ENCODE measurements around the gene SBF2.

Gene SBF2

DNA sequence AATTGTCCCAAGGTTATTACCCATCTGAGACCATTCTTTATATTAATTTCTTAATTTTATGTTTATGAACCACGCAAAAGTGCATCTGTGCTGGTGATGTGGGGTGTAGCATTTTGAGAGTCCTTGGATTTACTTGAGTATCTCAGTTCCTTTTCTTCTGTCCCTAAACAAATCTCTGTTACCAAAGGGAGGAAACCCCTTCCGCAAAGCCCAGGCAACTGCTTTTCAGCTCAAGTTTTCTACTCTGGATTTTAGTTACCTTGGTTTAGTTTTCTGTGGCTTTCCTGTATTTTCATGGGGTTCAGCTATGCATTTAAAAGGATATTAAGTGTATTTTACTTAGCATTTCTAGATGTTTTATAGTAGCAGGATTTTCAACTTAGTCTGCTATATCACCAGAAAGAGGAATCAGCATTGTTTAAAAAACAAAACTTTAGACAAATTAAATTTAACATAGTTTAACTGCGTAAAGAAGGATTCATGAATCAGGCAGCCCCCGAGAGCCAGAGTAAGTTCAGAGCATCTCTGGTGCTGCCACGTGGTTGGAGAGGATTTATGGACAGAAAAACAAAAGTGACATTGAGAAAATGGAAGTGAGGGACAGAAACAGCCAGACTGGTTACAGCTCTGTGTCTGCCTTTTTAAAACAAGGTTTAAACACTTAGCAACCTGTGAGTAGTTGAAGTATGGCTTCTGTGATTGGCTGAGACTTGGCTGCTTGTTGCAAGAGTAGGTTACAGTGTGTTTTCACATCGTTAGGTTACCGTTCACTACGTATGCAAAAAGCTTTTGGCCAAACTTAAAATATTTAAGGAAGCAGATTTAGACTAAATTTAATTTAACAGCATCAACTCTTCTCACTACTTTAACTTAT is 20.4 kb upstream of the SBF2 start:
- Histone ChIP-seq H3K4me3 (ENCODE audit: low read depth, low read length) (no peak overlapping the region), H3K36me3 (ENCODE audit: control insufficient read depth, insufficient read depth, low read length) (no peaks in the 10 kb centered on the region), H3K27me3 (ENCODE audit: control insufficient read depth, insufficient read depth, low read length) (no peaks in the 10 kb centered on the region), H3K9me3 (ENCODE audit: control insufficient read depth, insufficient read depth, low read length) (no peaks in the 10 kb centered on the region), H3K9ac (ENCODE audit: low read depth, low read length) (no peak overlapping the region), H3K4me1 (ENCODE audit: control insufficient read depth, insufficient read depth, low read length) (peaks cover 13% of the 10 kb centered on the region)

DNA sequence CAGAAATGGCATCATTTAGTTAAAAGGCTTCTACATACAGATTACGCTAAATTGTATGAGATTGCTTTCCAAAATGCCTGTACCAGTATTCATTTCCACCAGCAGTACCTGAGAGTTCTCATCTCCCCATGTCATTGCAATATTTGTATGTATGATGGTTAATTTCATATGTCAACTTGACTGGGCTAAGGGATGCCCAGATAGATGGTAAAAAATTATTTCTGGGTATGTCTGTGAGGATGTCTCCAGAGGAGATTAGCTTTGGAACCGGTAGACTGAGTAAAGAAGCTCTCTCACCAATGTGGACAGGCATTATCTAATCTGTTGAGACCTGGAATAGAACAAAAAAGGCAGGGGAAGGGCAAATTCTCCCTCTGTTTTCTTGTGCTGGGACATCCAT is 17.8 kb upstream of the SBF2 start:
- Histone ChIP-seq H3K27me3 (ENCODE audit: control insufficient read depth, insufficient read depth, low read length) (peaks cover 11% of the 10 kb centered on the region), H3K9ac (ENCODE audit: low read depth, low read length) (no peak overlapping the region), H3K4me3 (ENCODE audit: low read depth, low read length) (no peak overlapping the region), H3K4me1 (ENCODE audit: control insufficient read depth, insufficient read depth, low read length) (peaks cover 23% of the 10 kb centered on the region), H3K9me3 (ENCODE audit: control insufficient read depth, insufficient read depth, low read length) (no peaks in the 10 kb centered on the region), H3K36me3 (ENCODE audit: control insufficient read depth, insufficient read depth, low read length) (peaks cover 2% of the 10 kb centered on the region)

DNA sequence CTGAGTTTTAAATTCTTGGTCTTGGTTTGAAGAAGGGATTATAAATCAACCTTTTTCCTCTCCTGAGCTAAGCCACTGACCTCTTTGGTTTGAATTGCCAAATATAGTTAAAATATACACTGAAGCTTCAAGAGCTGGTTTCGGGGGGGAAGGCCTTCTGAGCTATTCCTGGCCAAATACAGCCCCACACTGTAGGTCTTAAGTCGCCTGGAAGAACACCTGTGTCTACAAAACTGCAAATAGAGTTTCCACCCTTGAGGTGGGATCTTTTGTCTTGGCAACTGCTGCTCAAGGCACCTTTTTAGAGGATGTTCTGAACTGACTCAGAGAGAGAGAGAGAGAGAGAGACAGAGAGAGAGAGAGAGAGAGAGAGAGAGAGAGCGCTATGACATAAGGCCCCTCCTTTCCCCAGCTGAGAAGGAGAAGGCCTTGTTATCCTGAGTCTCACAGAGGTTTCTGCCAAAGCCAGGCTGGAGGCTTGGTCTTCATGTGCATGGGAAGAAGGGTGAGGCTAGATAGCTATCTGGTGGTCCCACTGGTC is 16.4 kb upstream of the SBF2 start:
- peaks cover 7% of the 10 kb centered on the region for H3K36me3 ChIP-seq (ENCODE audit: control insufficient read depth, insufficient read depth, low read length)
- no peak overlapping the region for H3K4me3 ChIP-seq (ENCODE audit: low read depth, low read length)
- H3K4me1 ChIP-seq (ENCODE audit: control insufficient read depth, insufficient read depth, low read length) = peaks cover 23% of the 10 kb centered on the region
- no peaks in the 10 kb centered on the region for H3K9me3 ChIP-seq (ENCODE audit: control insufficient read depth, insufficient read depth, low read length)
- peaks cover 25% of the 10 kb centered on the region for H3K27me3 ChIP-seq (ENCODE audit: control insufficient read depth, insufficient read depth, low read length)
- no peak overlapping the region for H3K9ac ChIP-seq (ENCODE audit: low read depth, low read length)

DNA sequence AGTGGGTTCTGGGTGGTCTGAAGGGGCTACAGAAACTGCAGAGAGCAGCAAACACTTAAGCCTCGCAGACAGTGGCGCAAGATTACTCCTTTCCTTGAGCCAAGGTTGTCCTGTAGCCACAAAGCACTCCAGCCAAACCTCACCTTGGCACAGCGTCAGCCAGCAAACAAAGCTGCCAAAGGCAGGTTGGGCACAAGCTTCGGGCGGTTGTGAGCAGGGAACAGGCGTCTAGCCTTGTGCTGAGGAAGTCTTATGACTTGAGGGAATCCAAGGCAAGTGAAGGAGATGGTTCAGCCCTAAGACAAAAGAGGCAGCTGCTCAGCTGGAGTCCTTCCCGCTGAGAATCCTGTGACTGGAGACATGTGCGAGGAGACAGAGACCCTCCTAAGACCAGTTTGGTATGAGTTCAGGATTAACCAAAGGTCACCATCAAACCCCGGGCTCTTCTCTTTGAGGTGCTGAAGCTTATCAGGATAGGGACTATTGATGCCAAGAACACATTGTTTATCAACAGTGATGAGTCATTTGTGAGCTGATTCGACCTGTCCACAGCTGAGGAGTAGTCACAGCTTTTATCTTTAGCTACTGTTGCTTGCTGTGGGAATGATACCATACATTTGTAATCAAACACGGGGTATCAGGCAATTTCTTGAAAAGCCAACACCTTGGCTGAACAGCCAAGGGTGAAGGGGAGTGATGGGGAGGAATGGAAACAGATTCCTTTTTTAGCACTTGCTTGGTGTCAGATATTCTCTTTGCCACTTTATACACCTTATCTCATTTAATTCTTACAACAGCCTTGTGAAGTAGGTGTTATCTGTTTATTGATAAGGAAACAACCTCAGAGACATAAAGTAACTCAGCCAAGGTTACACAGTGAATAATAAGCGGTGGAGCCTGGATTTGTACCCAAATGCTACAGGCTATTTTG is 15.4 kb upstream of the SBF2 start:
- Histone ChIP-seq H3K4me1 (ENCODE audit: control insufficient read depth, insufficient read depth, low read length) (peaks cover 23% of the 10 kb centered on the region), H3K36me3 (ENCODE audit: control insufficient read depth, insufficient read depth, low read length) (peaks cover 7% of the 10 kb centered on the region), H3K27me3 (ENCODE audit: control insufficient read depth, insufficient read depth, low read length) (peaks cover 29% of the 10 kb centered on the region), H3K9me3 (ENCODE audit: control insufficient read depth, insufficient read depth, low read length) (no peaks in the 10 kb centered on the region), H3K4me3 (ENCODE audit: low read depth, low read length) (peak overlapping the region; percentile 12), H3K9ac (ENCODE audit: low read depth, low read length) (no peak overlapping the region)

DNA sequence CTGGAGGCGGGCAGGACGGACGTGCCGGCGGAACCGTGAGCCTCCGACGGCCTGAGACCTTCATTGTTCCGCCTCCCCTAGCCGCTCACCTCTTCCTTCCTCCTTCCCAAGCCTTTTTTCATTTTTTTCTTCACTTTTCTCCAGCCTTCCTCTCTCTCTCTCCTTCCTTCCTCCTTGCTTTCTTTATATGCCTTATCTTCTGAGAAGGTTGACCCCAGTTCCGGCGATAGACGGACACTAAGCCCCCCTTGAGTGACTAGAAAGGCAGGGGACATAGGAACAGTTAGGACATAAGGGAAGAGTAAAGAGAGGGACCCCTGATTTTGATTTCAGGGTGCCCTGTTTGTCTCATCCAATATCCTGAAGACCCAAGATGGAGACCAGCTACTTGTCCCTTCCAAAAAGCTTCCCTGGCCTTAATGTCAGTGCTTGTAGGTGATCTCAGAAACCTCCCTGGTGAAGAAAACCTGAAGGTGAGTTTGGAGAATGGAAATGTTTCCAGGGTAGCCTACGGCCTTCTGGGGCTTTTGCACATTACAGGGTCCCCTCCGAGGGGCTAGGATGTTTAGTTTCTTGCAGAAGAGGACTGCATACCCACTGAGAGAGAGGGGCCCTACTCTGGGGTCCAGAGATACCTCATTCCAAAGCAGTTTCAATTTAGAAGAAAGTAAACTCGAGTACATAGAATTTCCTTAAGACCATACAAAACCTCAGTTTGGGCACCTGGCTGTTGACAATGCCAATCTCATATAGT is 14.4 kb upstream of the SBF2 start:
- Histone ChIP-seq H3K9ac (ENCODE audit: low read depth, low read length) (peak overlapping the region; percentile 49), H3K27me3 (ENCODE audit: control insufficient read depth, insufficient read depth, low read length) (peaks cover 38% of the 10 kb centered on the region), H3K9me3 (ENCODE audit: control insufficient read depth, insufficient read depth, low read length) (no peaks in the 10 kb centered on the region), H3K4me3 (ENCODE audit: low read depth, low read length) (peak overlapping the region; percentile 84), H3K4me1 (ENCODE audit: control insufficient read depth, insufficient read depth, low read length) (peaks cover 23% of the 10 kb centered on the region), H3K36me3 (ENCODE audit: control insufficient read depth, insufficient read depth, low read length) (peaks cover 7% of the 10 kb centered on the region)

DNA sequence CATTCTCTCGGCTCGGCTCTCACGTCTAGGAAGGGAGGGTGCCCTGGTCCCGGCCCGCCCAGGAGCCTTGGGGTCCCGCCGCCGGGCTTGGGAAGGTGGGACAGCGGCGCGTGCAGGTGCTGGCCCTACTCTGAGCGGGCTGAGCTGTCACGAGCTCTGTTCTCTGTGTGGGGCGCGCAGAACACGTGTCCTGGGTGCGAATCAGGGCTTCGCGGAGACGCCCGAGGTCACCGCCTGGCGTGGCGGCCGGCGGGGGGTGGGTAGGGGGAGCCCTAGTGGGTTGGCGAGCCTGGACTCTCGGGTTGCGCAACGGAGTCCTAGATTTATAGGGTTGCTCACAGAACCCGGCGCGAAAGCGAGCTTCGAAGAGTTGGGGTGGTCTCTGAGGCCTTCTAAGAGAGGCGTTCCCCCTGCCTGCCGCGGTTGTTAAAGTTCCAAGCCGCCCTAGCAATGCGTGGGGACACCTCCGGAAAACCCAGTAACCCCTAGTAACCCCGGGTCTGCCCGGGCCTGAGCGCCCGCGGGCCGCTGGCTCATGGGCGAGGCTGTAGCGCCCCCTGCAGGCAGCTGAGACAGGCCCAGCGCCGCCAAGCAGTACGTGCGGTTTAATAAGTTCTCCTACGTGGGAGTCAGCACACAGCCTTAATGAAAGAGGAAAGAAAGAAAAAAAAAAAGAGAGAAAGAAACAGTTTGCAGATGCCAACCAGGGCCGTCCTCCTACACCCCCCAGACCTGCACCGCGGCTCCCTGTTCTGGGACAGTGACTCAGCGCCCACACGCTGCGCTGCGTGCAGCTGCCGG is 13.6 kb upstream of the SBF2 start:
- peak overlapping the region; percentile 84 for H3K4me3 ChIP-seq (ENCODE audit: low read depth, low read length)
- peaks cover 23% of the 10 kb centered on the region for H3K4me1 ChIP-seq (ENCODE audit: control insufficient read depth, insufficient read depth, low read length)
- peaks cover 7% of the 10 kb centered on the region for H3K36me3 ChIP-seq (ENCODE audit: control insufficient read depth, insufficient read depth, low read length)
- H3K27me3 ChIP-seq (ENCODE audit: control insufficient read depth, insufficient read depth, low read length) = peaks cover 46% of the 10 kb centered on the region
- peak overlapping the region; percentile 57 for H3K9ac ChIP-seq (ENCODE audit: low read depth, low read length)
- no peaks in the 10 kb centered on the region for H3K9me3 ChIP-seq (ENCODE audit: control insufficient read depth, insufficient read depth, low read length)

DNA sequence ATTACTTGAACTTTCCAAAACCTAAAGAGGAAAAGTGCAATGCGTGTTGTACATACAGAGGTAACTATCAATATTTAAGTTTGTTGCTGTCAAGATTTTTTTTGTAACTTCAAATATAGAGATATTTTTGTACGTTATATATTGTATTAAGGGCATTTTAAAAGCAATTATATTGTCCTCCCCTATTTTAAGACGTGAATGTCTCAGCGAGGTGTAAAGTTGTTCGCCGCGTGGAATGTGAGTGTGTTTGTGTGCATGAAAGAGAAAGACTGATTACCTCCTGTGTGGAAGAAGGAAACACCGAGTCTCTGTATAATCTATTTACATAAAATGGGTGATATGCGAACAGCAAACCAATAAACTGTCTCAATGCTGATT is 13.0 kb upstream of the SBF2 start:
- no peak overlapping the region for H3K9ac ChIP-seq (ENCODE audit: low read depth, low read length)
- no peaks in the 10 kb centered on the region for H3K9me3 ChIP-seq (ENCODE audit: control insufficient read depth, insufficient read depth, low read length)
- H3K4me3 ChIP-seq (ENCODE audit: low read depth, low read length) = peak overlapping the region; percentile 84
- peaks cover 28% of the 10 kb centered on the region for H3K4me1 ChIP-seq (ENCODE audit: control insufficient read depth, insufficient read depth, low read length)
- peaks cover 52% of the 10 kb centered on the region for H3K27me3 ChIP-seq (ENCODE audit: control insufficient read depth, insufficient read depth, low read length)
- H3K36me3 ChIP-seq (ENCODE audit: control insufficient read depth, insufficient read depth, low read length) = peaks cover 7% of the 10 kb centered on the region

DNA sequence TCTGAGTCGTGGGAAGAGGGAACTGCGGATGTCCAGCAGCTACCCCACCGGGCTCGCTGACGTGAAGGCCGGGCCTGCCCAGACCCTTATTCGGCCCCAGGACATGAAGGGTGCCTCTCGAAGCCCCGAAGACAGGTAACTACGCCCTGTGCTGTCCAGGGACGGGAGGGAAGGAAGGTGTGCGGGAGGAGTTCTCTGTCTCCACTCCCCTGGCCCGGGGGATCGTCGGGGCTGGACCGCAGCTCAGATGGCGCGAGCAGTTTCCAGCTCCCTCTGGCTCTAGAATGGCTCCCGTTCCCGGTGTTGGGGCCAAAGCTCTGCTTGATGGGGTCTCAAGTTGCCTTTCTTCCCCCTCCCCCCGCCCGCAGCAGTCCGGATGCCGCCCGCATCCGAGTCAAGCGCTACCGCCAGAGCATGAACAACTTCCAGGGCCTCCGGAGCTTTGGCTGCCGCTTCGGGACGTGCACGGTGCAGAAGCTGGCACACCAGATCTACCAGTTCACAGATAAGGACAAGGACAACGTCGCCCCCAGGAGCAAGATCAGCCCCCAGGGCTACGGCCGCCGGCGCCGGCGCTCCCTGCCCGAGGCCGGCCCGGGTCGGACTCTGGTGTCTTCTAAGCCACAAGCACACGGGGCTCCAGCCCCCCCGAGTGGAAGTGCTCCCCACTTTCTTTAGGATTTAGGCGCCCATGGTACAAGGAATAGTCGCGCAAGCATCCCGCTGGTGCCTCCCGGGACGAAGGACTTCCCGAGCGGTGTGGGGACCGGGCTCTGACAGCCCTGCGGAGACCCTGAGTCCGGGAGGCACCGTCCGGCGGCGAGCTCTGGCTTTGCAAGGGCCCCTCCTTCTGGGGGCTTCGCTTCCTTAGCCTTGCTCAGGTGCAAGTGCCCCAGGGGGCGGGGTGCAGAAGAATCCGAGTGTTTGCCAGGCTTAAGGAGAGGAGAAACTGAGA is 12.2 kb upstream of the SBF2 start:
- H3K27me3 ChIP-seq (ENCODE audit: control insufficient read depth, insufficient read depth, low read length) = peaks cover 59% of the 10 kb centered on the region
- peaks cover 32% of the 10 kb centered on the region for H3K4me1 ChIP-seq (ENCODE audit: control insufficient read depth, insufficient read depth, low read length)
- peaks cover 7% of the 10 kb centered on the region for H3K36me3 ChIP-seq (ENCODE audit: control insufficient read depth, insufficient read depth, low read length)
- peak overlapping the region; percentile 84 for H3K4me3 ChIP-seq (ENCODE audit: low read depth, low read length)
- H3K9ac ChIP-seq (ENCODE audit: low read depth, low read length) = peak overlapping the region; percentile 71
- no peaks in the 10 kb centered on the region for H3K9me3 ChIP-seq (ENCODE audit: control insufficient read depth, insufficient read depth, low read length)

DNA sequence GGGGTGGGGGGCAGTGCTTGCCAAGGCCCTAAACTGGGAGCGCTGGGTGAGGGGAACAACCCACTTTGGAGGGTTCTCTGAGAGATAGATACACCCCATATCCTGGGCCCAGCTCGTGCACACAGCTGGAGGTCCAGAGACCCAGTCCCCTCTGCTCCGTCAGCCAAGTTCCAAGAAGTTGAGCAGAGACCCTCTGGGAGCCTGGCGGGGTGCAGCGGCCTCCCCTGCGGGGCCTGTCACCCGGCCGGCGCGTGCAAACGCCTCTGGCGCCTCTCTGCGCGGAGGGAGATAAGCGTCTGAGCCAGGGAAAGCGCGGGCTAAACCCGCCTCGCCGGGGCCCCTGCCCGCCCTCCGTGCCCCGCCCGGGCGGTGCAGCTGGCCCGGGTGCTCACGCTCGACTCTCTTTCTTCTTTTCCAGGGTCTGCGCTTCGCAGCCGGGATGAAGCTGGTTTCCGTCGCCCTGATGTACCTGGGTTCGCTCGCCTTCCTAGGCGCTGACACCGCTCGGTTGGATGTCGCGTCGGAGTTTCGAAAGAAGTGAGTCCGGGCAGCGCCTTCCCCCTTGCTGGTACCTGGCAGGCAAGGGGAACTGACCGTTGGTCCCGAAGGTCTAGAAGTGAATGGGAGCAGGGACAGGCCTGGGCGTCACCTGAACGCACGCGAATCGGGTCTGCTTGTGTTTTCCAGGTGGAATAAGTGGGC is 11.4 kb upstream of the SBF2 start:
- Histone ChIP-seq H3K4me1 (ENCODE audit: control insufficient read depth, insufficient read depth, low read length) (peaks cover 28% of the 10 kb centered on the region), H3K27me3 (ENCODE audit: control insufficient read depth, insufficient read depth, low read length) (peaks cover 67% of the 10 kb centered on the region), H3K9me3 (ENCODE audit: control insufficient read depth, insufficient read depth, low read length) (no peaks in the 10 kb centered on the region), H3K4me3 (ENCODE audit: low read depth, low read length) (peak overlapping the region; percentile 84), H3K36me3 (ENCODE audit: control insufficient read depth, insufficient read depth, low read length) (peaks cover 7% of the 10 kb centered on the region), H3K9ac (ENCODE audit: low read depth, low read length) (peak overlapping the region; percentile 71)
